Right atrium auricular region (tissue), 2 donors: Measurements from ENCODE around the gene TBC1D9. TPM values are rescaled to one million over a fixed set of nuclear protein-coding genes. Genes with fewer than 3 reads are reported as not detected.

Experiments used
- DNase-seq: peaks from one replicate; pipeline ENCODE4 v3.0.0-alpha.2; 2019; ENCODE audit warnings: low spot score
- H3K27ac ChIP-seq, 2 donors: fragments of 200-600 bp; sonication (generic); 1 replicate in 1 of 2; 2 replicates in 1 of 2; pipeline ENCODE4 v1.5.1; 2016 to 2019
- H3K27me3 ChIP-seq, 2 donors: fragments of 200-600 bp; sonication (generic); one replicate each; pipeline versions ENCODE4 v1.5.1 to v1.6.0; 2017 to 2019
- H3K36me3 ChIP-seq: fragments of 200-600 bp; sonication (generic); one replicate; pipeline ENCODE4 v1.5.1; 2016
- H3K4me1 ChIP-seq, 2 donors: fragments of 200-600 bp; sonication (generic); one replicate each; pipeline versions ENCODE4 v1.5.1 to v1.6.0; 2017 to 2019
- H3K4me3 ChIP-seq, 2 donors: fragments of 200-600 bp; sonication (generic); 1 replicate in 1 of 2; 2 replicates in 1 of 2; pipeline ENCODE4 v1.5.1; 2017 to 2019; ENCODE audit warnings: mild to moderate bottlenecking in 1 of 2, moderate library complexity in 1 of 2
- H3K9me3 ChIP-seq, 2 donors: fragments of 200-600 bp; sonication (generic); one replicate each; pipeline ENCODE4 v1.5.1; 2019
- CTCF ChIP-seq, 2 donors: fragments of 200-600 bp; sonication (generic); IDR thresholded peaks; one replicate each; pipeline ENCODE4 v1.5.1; 2019; ENCODE audit warnings: antibody characterized with exemption in 2 of 2
- total RNA-seq, 2 donors: library from RNA; depleted of rRNA; stranded (reverse); fragments of >200 nt; gene quantifications; one replicate each; pipeline ENCODE4 v1.1.0, GENCODE V29; 2016

TBC1D9 gene
- total RNA-seq, 2 donors from 2014 or later: 10.9 to 18.8 TPM

DNA sequence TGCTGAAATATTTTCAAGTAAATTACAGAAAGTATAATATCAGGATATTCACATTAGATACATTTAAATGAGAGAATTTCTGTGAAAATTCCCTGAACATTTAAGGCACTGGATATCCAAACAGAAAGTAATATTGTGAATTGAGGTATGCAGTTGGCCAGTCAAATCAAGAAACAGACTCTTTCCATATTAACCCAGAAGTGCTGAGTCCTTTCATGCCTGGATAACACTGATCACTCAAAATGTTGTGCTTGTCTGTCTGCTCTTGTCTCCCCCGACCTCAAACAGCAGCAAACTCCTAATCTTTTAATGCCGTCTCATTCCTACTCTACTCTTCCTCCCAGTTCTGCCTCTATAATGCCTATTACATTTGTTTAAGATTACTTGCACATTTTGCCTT, 51.2 kb downstream of the TBC1D9 start:
- Histone ChIP-seq H3K9me3 (no peaks in the 10 kb centered on the region), H3K27me3 (no peaks in the 10 kb centered on the region), H3K4me1 (peaks cover 0 to 10% of the 10 kb centered on the region in 2 donors), H3K27ac (no peak overlapping the region), H3K4me3 (no peak overlapping the region), H3K36me3 (no peaks in the 10 kb centered on the region)
- no peak for TF ChIP-seq CTCF (IDR thresholded peaks at IDR 0.05)
- DNase-seq: no peak

DNA sequence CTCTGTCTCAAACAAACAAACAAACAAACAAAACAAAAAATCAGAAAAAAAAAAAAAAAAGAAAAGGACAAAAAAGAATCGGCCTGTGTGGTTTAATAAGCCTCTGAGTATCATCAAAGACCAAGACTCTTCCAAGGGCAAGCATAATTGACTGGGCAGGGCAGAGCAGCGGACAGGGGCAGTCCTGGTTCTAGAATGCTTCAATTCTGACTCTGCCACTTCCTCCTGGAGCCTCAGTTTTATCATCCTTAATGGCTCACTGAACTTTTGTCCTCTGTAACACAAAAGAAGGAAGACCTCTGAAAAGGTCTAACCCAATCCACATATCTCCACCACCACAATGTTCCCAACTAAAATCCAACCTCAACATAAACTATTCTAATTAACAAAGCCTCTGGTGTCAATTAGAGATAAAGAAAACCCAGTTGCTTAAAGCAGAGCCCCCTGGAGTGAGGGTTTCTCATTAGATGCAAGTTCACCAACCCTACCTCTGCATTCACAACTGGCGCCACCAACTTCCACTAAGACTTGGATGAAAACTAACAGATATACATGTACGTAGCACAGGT, 51.7 kb downstream of the TBC1D9 start:
- H3K9me3 ChIP-seq: no peaks in the 10 kb centered on the region
- no peak overlapping the region for H3K27ac ChIP-seq
- no peak for DNase-seq
- H3K4me1 ChIP-seq: peaks cover 0 to 10% of the 10 kb centered on the region in 2 donors
- no peaks in the 10 kb centered on the region for H3K27me3 ChIP-seq
- no peaks in the 10 kb centered on the region for H3K36me3 ChIP-seq
- TF ChIP-seq CTCF (IDR thresholded peaks at IDR 0.05): no peak
- no peak overlapping the region for H3K4me3 ChIP-seq

DNA sequence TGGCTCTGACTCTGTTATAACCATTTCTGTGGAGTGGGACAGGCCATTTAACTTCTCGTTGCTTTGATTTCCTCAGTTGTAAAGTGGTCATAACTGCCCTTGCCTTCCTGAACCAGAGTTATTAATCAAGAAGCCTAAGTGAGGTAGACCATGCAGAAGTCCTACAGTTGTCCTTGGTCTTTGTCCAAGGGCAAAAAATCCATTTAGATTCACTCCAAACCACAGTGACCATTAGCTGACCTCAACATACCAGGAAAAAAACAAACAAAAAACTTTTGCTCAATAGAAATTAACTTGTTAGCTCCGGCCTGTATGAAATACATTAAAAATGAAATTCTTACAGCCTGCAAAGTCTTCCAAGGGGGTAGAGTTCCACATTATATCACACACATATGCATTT, 52.7 kb downstream of the TBC1D9 start:
- H3K27ac ChIP-seq: no peak overlapping the region
- peaks cover 0 to 10% of the 10 kb centered on the region in 2 donors for H3K4me1 ChIP-seq
- H3K27me3 ChIP-seq: no peaks in the 10 kb centered on the region
- H3K4me3 ChIP-seq: no peak overlapping the region
- no peak for TF ChIP-seq CTCF (IDR thresholded peaks at IDR 0.05)
- no peak for DNase-seq
- H3K36me3 ChIP-seq: no peaks in the 10 kb centered on the region
- no peaks in the 10 kb centered on the region for H3K9me3 ChIP-seq

- Histone ChIP-seq H3K27me3 (no peaks in the 10 kb centered on the region), H3K9me3 (no peaks in the 10 kb centered on the region), H3K36me3 (no peaks in the 10 kb centered on the region), H3K4me3 (no peak overlapping the region), H3K27ac (no peak overlapping the region), H3K4me1 (peaks cover 0 to 10% of the 10 kb centered on the region in 2 donors)
- DNase-seq: no peak
- TF ChIP-seq CTCF (IDR thresholded peaks at IDR 0.05): no peak
Measured at GRCh38 chr4:140702096-140702757, 54.0 kb downstream of the TBC1D9 start.

DNA sequence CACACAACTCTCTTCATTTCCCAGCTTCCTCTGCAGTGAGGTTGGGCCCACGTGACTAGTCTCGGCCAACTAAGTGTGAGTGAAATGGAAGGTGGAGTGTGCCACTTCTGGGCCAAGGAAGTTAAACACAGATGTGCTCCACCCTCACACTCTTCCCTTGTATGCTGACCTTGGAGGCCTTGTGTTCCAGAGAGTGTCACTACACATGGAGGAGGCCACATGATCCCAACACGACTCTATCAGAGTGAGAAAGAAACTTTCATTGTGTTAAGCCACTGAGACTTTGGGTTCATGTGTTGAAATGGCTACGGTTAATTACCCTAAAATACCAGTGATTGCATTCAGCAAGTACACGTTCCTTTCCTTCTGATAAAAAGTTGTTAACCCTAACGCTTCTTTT, 55.1 kb downstream of the TBC1D9 start:
- DNase-seq: no peak
- no peak overlapping the region for H3K4me3 ChIP-seq
- no peaks in the 10 kb centered on the region for H3K9me3 ChIP-seq
- H3K27ac ChIP-seq: no peak overlapping the region
- no peaks in the 10 kb centered on the region for H3K27me3 ChIP-seq
- no peaks in the 10 kb centered on the region for H3K36me3 ChIP-seq
- TF ChIP-seq CTCF (IDR thresholded peaks at IDR 0.05): no peak
- peaks cover 0 to 10% of the 10 kb centered on the region in 2 donors for H3K4me1 ChIP-seq
